IMR-90 (cell line): Measurements from ENCODE around the gene HSPB6. TPM values are rescaled to one million over a fixed set of nuclear protein-coding genes. Genes with fewer than 3 reads are reported as not detected.

Experiments
- ATAC-seq: fragments of 200-7000 bp; cut with Tn5 transposase; 2 replicates; pipeline ENCODE4 v1.9.1; 2020; ENCODE audit warnings: low read depth, mild to moderate bottlenecking, moderate library complexity
- BruUV-seq: library from RNA; stranded (reverse); fragments of 400-500 nt; replicated peaks from 2 replicates; lab custom pipeline; 2021; lab: Mats Ljungman, UMichigan
- CTCF ChIA-PET: fragments of 300-600 bp; formaldehyde crosslinking; extraction: SDS; loops from one replicate; lab custom pipeline; 2021; ENCODE audit warnings: antibody characterized with exemption; lab: Yijun Ruan, JAX
- POLR2A ChIA-PET: fragments of 300-600 bp; sonication (Branson Sonifier 250); formaldehyde crosslinking; loops from one replicate; lab custom pipeline; 2022; ENCODE audit warnings: antibody characterized with exemption; ENCODE audit not compliant: unreplicated experiment; lab: Charles Lee
- DNase-seq: peaks from one replicate; pipeline ENCODE4 v3.0.0; 2013
- H2AFZ ChIP-seq: replicated peaks from 2 replicates; pipeline ENCODE3; 2013; ENCODE audit warnings: low read length, mild to moderate bottlenecking; ENCODE audit not compliant: poor library complexity
- H2AK5ac ChIP-seq: 2 replicates; pipeline ENCODE4 v1.6.1; 2013; ENCODE audit warnings: low read depth, low read length, inconsistent platforms
- H2AK9ac ChIP-seq: replicated peaks from 2 replicates; pipeline ENCODE3; 2013; ENCODE audit warnings: mild to moderate bottlenecking, low read depth, low read length, moderate library complexity; ENCODE audit not compliant: poor library complexity
- H2BK120ac ChIP-seq: 2 replicates; pipeline ENCODE4 v1.6.1; 2013; ENCODE audit warnings: low read depth, low read length, inconsistent platforms
- H2BK15ac ChIP-seq: 3 replicates; pipeline ENCODE4 v1.6.1; 2013; ENCODE audit warnings: low read depth, low read length, inconsistent platforms
- H2BK20ac ChIP-seq: 2 replicates; pipeline ENCODE4 v1.6.1; 2013; ENCODE audit warnings: low read depth, mild to moderate bottlenecking, inconsistent platforms, low read length, moderate library complexity
- H2BK5ac ChIP-seq: 2 replicates; pipeline ENCODE4 v1.6.1; 2013; ENCODE audit warnings: mild to moderate bottlenecking, low read depth, low read length, inconsistent platforms; ENCODE audit not compliant: poor library complexity, severe bottlenecking
- H3K14ac ChIP-seq: replicated peaks from 2 replicates; pipeline ENCODE4 v1.6.1; 2013; ENCODE audit warnings: low read depth, low read length, inconsistent platforms
- H3K18ac ChIP-seq: 2 replicates; pipeline ENCODE4 v1.6.1; 2013; ENCODE audit warnings: low read depth, low read length, control low read depth
- H3K23ac ChIP-seq: 2 replicates; pipeline ENCODE4 v1.6.1; 2013; ENCODE audit warnings: low read depth, low read length, inconsistent platforms
- H3K27ac ChIP-seq: 2 replicates; pipeline ENCODE4 v1.5.1; 2013; ENCODE audit warnings: mild to moderate bottlenecking, control low read depth, low read length; ENCODE audit not compliant: insufficient read depth
- H3K27me3 ChIP-seq: 2 replicates; pipeline ENCODE4 v1.6.1; 2013; ENCODE audit warnings: low read length; ENCODE audit not compliant: control insufficient read depth, insufficient read depth
- H3K36me3 ChIP-seq: 2 replicates; pipeline ENCODE4 v1.6.1; 2013; ENCODE audit warnings: low read length, mixed read lengths; ENCODE audit not compliant: control insufficient read depth, insufficient read depth
- H3K4ac ChIP-seq: 2 replicates; pipeline ENCODE4 v1.6.1; 2013; ENCODE audit warnings: low read depth, low read length, inconsistent platforms
- H3K4me1 ChIP-seq: 2 replicates; pipeline ENCODE4 v1.6.1; 2013; ENCODE audit warnings: low read length, mixed read lengths; ENCODE audit not compliant: control insufficient read depth, insufficient read depth
- H3K4me2 ChIP-seq: 2 replicates; pipeline ENCODE4 v1.6.1; 2013; ENCODE audit warnings: low read depth, mild to moderate bottlenecking, control low read depth, low read length, moderate library complexity
- H3K4me3 ChIP-seq: 2 replicates; pipeline ENCODE4 v1.5.1; 2013; ENCODE audit warnings: low read depth, mild to moderate bottlenecking, control low read depth, low read length, moderate library complexity; ENCODE audit not compliant: insufficient read depth
- H3K56ac ChIP-seq: 2 replicates; pipeline ENCODE4 v1.6.1; 2013; ENCODE audit warnings: low read length, inconsistent platforms; ENCODE audit not compliant: insufficient read depth; ENCODE audit errors: extremely low read depth
- H3K79me1 ChIP-seq, 2 experiments: 2 replicates each; pipeline ENCODE4 v1.6.1; 2013; ENCODE audit warnings: low read length in 2 of 2, inconsistent platforms in 1 of 2, low read depth in 1 of 2
- H3K9ac ChIP-seq: 2 replicates; pipeline ENCODE4 v1.6.1; 2013; ENCODE audit warnings: low read depth, low read length, control low read depth
- H3K9me1 ChIP-seq: 2 replicates; pipeline ENCODE4 v1.6.1; 2013; ENCODE audit warnings: low read length, inconsistent platforms; ENCODE audit not compliant: insufficient read depth
- H3K9me3 ChIP-seq: 2 replicates; pipeline ENCODE4 v1.6.1; 2013; ENCODE audit warnings: low read length; ENCODE audit not compliant: control insufficient read depth, insufficient read depth
- H4K20me1 ChIP-seq: 2 replicates; pipeline ENCODE4 v1.6.1; 2013; ENCODE audit warnings: low read length, inconsistent platforms; ENCODE audit not compliant: insufficient read depth
- H4K5ac ChIP-seq: 2 replicates; pipeline ENCODE4 v1.6.1; 2013; ENCODE audit warnings: mild to moderate bottlenecking, low read depth, low read length, control low read depth
- H4K8ac ChIP-seq, 2 experiments: 2 replicates each; pipeline ENCODE4 v1.6.1; 2013; ENCODE audit warnings: low read depth in 2 of 2, low read length in 2 of 2, control low read depth in 1 of 2, inconsistent platforms in 1 of 2
- H4K91ac ChIP-seq: 2 replicates; pipeline ENCODE4 v1.6.1; 2013; ENCODE audit warnings: low read depth, low read length, inconsistent platforms; ENCODE audit not compliant: insufficient read depth
- BHLHE40 ChIP-seq: fragments of 150-350 bp; IDR thresholded peaks from 2 replicates; pipeline ENCODE4 v1.6.1; 2016; ENCODE audit warnings: mild to moderate bottlenecking, low read depth, low read length
- CEBPB ChIP-seq: IDR thresholded peaks from 2 replicates; pipeline ENCODE4 v1.6.1; 2012; ENCODE audit warnings: low read depth, low read length, improper control_type of control experiment
- CHD1 ChIP-seq: IDR thresholded peaks from 2 replicates; pipeline ENCODE4 v1.6.1; 2012; ENCODE audit warnings: low read depth, low read length, improper control_type of control experiment
- FOS ChIP-seq: fragments of 150-350 bp; IDR thresholded peaks from 2 replicates; pipeline ENCODE4 v1.6.1; 2016; ENCODE audit warnings: low read depth, low read length
- MAFK ChIP-seq: IDR thresholded peaks from 2 replicates; pipeline ENCODE4 v1.6.1; 2012; ENCODE audit warnings: low read depth, low read length, improper control_type of control experiment
- MAZ ChIP-seq: IDR thresholded peaks from 2 replicates; pipeline ENCODE4 v1.6.1; 2012; ENCODE audit warnings: low read depth, mild to moderate bottlenecking, low read length, improper control_type of control experiment, moderate library complexity, borderline replicate concordance
- MXI1 ChIP-seq: IDR thresholded peaks from 2 replicates; pipeline ENCODE4 v1.6.1; 2012; ENCODE audit warnings: low read depth, mild to moderate bottlenecking, low read length, moderate library complexity, borderline replicate concordance
- NFE2L2 ChIP-seq: fragments of 150-350 bp; IDR thresholded peaks from 2 replicates; pipeline ENCODE4 v1.6.1; 2016; ENCODE audit warnings: low read depth, mild to moderate bottlenecking, low read length
- POLR2A ChIP-seq: IDR thresholded peaks from 2 replicates; pipeline ENCODE4 v1.6.1; 2012; ENCODE audit warnings: mild to moderate bottlenecking, low read depth, low read length
- RCOR1 ChIP-seq: IDR thresholded peaks from 2 replicates; pipeline ENCODE4 v1.6.1; 2012; ENCODE audit warnings: mild to moderate bottlenecking, low read length, improper control_type of control experiment; ENCODE audit not compliant: insufficient replicate concordance
- RFX5 ChIP-seq: IDR thresholded peaks from 2 replicates; pipeline ENCODE4 v1.8.0; 2012; ENCODE audit warnings: low read depth, mild to moderate bottlenecking, low read length, moderate library complexity
- SMC3 ChIP-seq: fragments of 150-350 bp; IDR thresholded peaks from 2 replicates; pipeline ENCODE4 v1.6.1; 2016; ENCODE audit warnings: low read depth, mild to moderate bottlenecking, antibody characterized with exemption, low read length, moderate library complexity
- WGBS, 2 experiments: methylation state at CpG; one replicate each; pipeline versions ENCODE4 v1.1.5 to v1.1.7; 2013; ENCODE audit warnings: missing lambda C conversion rate in 2 of 2; ENCODE audit not compliant: insufficient read length in 1 of 2; ENCODE audit errors: extremely low coverage in 2 of 2; 5-methylcytosine and 5-hydroxymethylcytosine counted together
- dilution Hi-C: fragments of 300-500 bp; cut with HindIII; formaldehyde crosslinking; loops from one replicate; pipeline ENCODE4 v1.14.3; 2018; ENCODE audit warnings: low sequenced_read_pairs; ENCODE audit not compliant: unreplicated experiment
- in situ Hi-C: fragments of 300-500 bp; cut with MboI; formaldehyde crosslinking; loops from 3 replicates; pipeline ENCODE4 v1.14.3; 2019; ENCODE audit warnings: low sequenced_read_pairs, inconsistent platforms, mixed read lengths
- intact Hi-C: fragments of 100-400 bp; cut with micrococcal nuclease; formaldehyde crosslinking; loops from 2 replicates; pipeline ENCODE4 v1.10.0; 2022
- polyA plus RNA-seq, 3 experiments: library from polyadenylated mRNA; depleted of rRNA; stranded (reverse); fragments of >200 nt; gene quantifications; 2 replicates each; pipeline ENCODE4 v1.2.3, GENCODE V29; 2012; ENCODE audit warnings: low replicate concordance in 1 of 3
- total RNA-seq: library from RNA; depleted of rRNA; stranded (reverse); fragments of >200 nt; gene quantifications from 2 replicates; pipeline ENCODE4 v1.2.3, GENCODE V29; 2012
- TF ChIP-seq, protein P1 (sequence below): fragments of 150-350 bp; IDR thresholded peaks from 2 replicates; pipeline ENCODE4 v1.6.1; 2016; ENCODE audit warnings: low read depth, mild to moderate bottlenecking, low read length, moderate library complexity, borderline replicate concordance
- TF ChIP-seq, protein P2 (sequence below): fragments of 150-350 bp; IDR thresholded peaks from 2 replicates; pipeline ENCODE4 v1.6.1; 2017; ENCODE audit warnings: mild to moderate bottlenecking, antibody characterized with exemption, low read length, low read depth

Gene HSPB6
- total and polyA plus RNA-seq, 2 of the 4 experiments (the other 2 are of a cell fraction): 5.7 to 206 TPM

DNA sequence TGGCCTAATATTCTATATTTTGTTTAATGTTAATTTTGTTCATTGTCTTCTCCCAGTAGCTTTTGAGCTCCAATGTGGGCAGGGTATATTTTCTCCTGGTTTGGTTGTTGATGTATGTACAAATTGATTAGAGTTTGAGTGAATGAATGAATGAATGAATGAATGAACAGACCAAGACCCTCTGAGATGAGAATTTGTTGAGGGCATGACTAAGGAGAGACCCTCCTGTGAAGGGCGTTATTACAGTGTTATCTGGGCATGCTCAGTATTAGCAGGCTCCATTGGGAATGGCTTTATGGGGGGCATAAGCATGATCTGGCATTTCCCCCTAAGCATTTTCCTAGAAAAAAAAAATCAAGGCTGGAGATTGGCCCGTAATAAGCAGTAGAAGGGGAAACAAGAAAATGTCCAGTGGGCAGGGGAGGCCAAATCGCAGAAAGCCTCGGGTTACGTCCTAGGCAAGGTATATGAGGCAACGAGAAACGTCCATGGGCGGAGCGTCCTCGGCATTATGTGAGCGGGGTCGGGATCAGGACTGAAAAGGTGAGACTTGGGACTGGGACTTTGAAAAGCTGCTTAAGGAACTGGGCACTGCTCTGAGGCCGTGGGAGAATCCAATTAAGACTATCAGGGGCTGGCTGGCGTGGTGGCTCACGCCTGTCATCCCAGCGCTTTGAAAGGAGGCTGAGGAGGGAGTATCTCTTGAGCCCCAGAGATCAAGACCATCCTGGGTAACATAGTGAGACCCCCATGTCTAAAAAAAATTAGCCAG is 17.6 kb upstream of the HSPB6 start:
- H3K23ac ChIP-seq: no peak overlapping the region
- ChIA-PET POLR2A (interaction anchor here (0.6 kb wide), 1 partner anchor 60 kb away, joined by 3 read pairs; no protein-coding TSS in a partner anchor), CTCF (no interaction called here)
- peak overlapping the region; percentile 99 for H2AFZ ChIP-seq
- H4K5ac ChIP-seq: no peak overlapping the region
- no peak overlapping the region for H3K9ac ChIP-seq
- no peak overlapping the region for H3K27ac ChIP-seq
- H3K14ac ChIP-seq: no peak overlapping the region
- H3K4me2 ChIP-seq: no peak overlapping the region; the same call in 1 of the 2 replicates
- ATAC-seq (no peak), DNase-seq (no peak)
- H3K9me1 ChIP-seq: peaks cover 6% of the 10 kb centered on the region; the same call in 1 of the 2 replicates
- 0 out of 2 replicates have a peak, but pooled peaks cover 2% of the 10 kb centered on the region for H3K36me3 ChIP-seq
- peaks cover 6% of the 10 kb centered on the region for H3K4me1 ChIP-seq
- dilution Hi-C loops: no loop called here
- H2BK5ac ChIP-seq: no peak overlapping the region
- in situ Hi-C loops: no loop called here
- no peak overlapping the region for H3K56ac ChIP-seq
- H4K8ac ChIP-seq: no peak overlapping the region
- intact Hi-C loops: loop anchor here (2.0 kb wide), 1 partner anchor 16 kb away; the partner anchor contains the start of gene PROSER3
- no peak overlapping the region for H3K4ac ChIP-seq
- H3K18ac ChIP-seq: no peak overlapping the region
- no peaks in the 10 kb centered on the region for H4K20me1 ChIP-seq
- H3K9me3 ChIP-seq: no peaks in the 10 kb centered on the region
- no TSS peak for BruUV-seq
- no peaks in the 10 kb centered on the region for H3K27me3 ChIP-seq
- H3K4me3 ChIP-seq: no peak overlapping the region
- no peak overlapping the region for H4K91ac ChIP-seq
- no peak overlapping the region for H2BK20ac ChIP-seq
- 59% methylated on average over 9 of the region's 16 CpGs; no CpG with 5 or more reads in 1 of the 2 experiments for WGBS, 2 experiments
- peak overlapping the region; percentile 25 for H2AK9ac ChIP-seq
- no peak overlapping the region for H2BK120ac ChIP-seq
- H2BK15ac ChIP-seq: no peak overlapping the region
- peaks cover 7 to 18% of the 10 kb centered on the region in 2 experiments for H3K79me1 ChIP-seq
- no peak overlapping the region for H2AK5ac ChIP-seq
- TF ChIP-seq BHLHE40 (no peak), CEBPB (no peak), MAFK (no peak), RFX5 (no peak), MAZ (no peak), POLR2A (no peak), NFE2L2 (no peak), SMC3 (no peak), MXI1 (no peak), FOS (no peak), CHD1 (no peak), RCOR1 (no peak)
- TF ChIP-seq, protein P1, sequence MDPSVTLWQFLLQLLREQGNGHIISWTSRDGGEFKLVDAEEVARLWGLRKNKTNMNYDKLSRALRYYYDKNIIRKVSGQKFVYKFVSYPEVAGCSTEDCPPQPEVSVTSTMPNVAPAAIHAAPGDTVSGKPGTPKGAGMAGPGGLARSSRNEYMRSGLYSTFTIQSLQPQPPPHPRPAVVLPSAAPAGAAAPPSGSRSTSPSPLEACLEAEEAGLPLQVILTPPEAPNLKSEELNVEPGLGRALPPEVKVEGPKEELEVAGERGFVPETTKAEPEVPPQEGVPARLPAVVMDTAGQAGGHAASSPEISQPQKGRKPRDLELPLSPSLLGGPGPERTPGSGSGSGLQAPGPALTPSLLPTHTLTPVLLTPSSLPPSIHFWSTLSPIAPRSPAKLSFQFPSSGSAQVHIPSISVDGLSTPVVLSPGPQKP: no peak
- TF ChIP-seq, protein P2, sequence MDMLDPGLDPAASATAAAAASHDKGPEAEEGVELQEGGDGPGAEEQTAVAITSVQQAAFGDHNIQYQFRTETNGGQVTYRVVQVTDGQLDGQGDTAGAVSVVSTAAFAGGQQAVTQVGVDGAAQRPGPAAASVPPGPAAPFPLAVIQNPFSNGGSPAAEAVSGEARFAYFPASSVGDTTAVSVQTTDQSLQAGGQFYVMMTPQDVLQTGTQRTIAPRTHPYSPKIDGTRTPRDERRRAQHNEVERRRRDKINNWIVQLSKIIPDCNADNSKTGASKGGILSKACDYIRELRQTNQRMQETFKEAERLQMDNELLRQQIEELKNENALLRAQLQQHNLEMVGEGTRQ: no peak
